ENCODE results near the gene C1orf105. TPM values are rescaled to one million over a fixed set of nuclear protein-coding genes. Genes with fewer than 3 reads are reported as not detected.
A peak's percentile ranks its signal among the peaks of the same experiment; 100 is the strongest.

Gene C1orf105
- total RNA-seq, 4 donors from 2014 or later, result 0.61 to 0.67 TPM; not detected in 2

GRCh38 chr1:172393354-172393753, 27.1 kb upstream of the C1orf105 start:
- in situ Hi-C loops (cut with MboI; ENCODE audit: low sequenced_read_pairs in 4 of 4) (no loop called here), intact Hi-C loops (cut with DNase I; ENCODE audit: low total_unique reads) (no loop called here)
- no peaks in the 10 kb centered on the region for H3K27me3 ChIP-seq
- TF ChIP-seq POLR2A (IDR thresholded peaks at IDR 0.05) (no peak), CTCF (IDR thresholded peaks at IDR 0.05 in 4 of 5, conservative IDR thresholded peaks at IDR 0.05 in 1 of 5) (no peak)
- H3K9me3 ChIP-seq, result no peaks in the 10 kb centered on the region
- H3K4me1 ChIP-seq, result peaks cover 7 to 10% of the 10 kb centered on the region in 2 donors
- H3K27ac ChIP-seq, result no peak overlapping the region
- H3K36me3 ChIP-seq, result no peaks in the 10 kb centered on the region
- no peak for DNase-seq
- peak in 1 of 2 donors; percentile 38 for ATAC-seq
- H3K4me3 ChIP-seq, result no peak overlapping the region

GRCh38 chr1:172394141-172394751, 26.2 kb upstream of the C1orf105 start:
- intact Hi-C loops (cut with DNase I; ENCODE audit: low total_unique reads), result no loop called here
- Histone ChIP-seq H3K9me3 (no peaks in the 10 kb centered on the region), H3K27me3 (no peaks in the 10 kb centered on the region), H3K27ac (no peak overlapping the region), H3K36me3 (no peaks in the 10 kb centered on the region), H3K4me1 (peaks cover 9 to 19% of the 10 kb centered on the region in 2 donors), H3K4me3 (no peak overlapping the region)
- in situ Hi-C loops (cut with MboI; ENCODE audit: low sequenced_read_pairs in 4 of 4), result no loop called here
- TF ChIP-seq POLR2A (IDR thresholded peaks at IDR 0.05), result no peak
- no peak for TF ChIP-seq CTCF (IDR thresholded peaks at IDR 0.05 in 4 of 5, conservative IDR thresholded peaks at IDR 0.05 in 1 of 5)
- ATAC-seq (peak in 1 of 2 donors; percentile 47), DNase-seq (no peak)

GRCh38 chr1:172394811-172395210, 25.7 kb upstream of the C1orf105 start:
- TF ChIP-seq CTCF (IDR thresholded peaks at IDR 0.05 in 4 of 5, conservative IDR thresholded peaks at IDR 0.05 in 1 of 5) (no peak), POLR2A (IDR thresholded peaks at IDR 0.05) (no peak)
- H3K27me3 ChIP-seq, result no peaks in the 10 kb centered on the region
- H3K27ac ChIP-seq, result no peak overlapping the region
- H3K9me3 ChIP-seq, result no peaks in the 10 kb centered on the region
- ATAC-seq, result no peak
- intact Hi-C loops (cut with DNase I; ENCODE audit: low total_unique reads), result loop anchor here (5.0 kb wide), 1 partner anchor 253 kb away; no protein-coding TSS in a partner anchor
- DNase-seq, result no peak
- no peak overlapping the region for H3K4me3 ChIP-seq
- H3K4me1 ChIP-seq, result peaks cover 11 to 19% of the 10 kb centered on the region in 2 donors
- in situ Hi-C loops (cut with MboI; ENCODE audit: low sequenced_read_pairs in 4 of 4), result no loop called here
- no peaks in the 10 kb centered on the region for H3K36me3 ChIP-seq

GRCh38 chr1:172395576-172395975, 24.9 kb upstream of the C1orf105 start:
- peaks cover 4 to 19% of the 10 kb centered on the region in 2 donors for H3K4me1 ChIP-seq
- no peaks in the 10 kb centered on the region for H3K27me3 ChIP-seq
- no peaks in the 10 kb centered on the region for H3K9me3 ChIP-seq
- DNase-seq, result no peak
- no peak overlapping the region for H3K27ac ChIP-seq
- no peak for ATAC-seq
- H3K4me3 ChIP-seq, result no peak overlapping the region
- intact Hi-C loops (cut with DNase I; ENCODE audit: low total_unique reads) (loop anchor here (5.0 kb wide), 1 partner anchor 253 kb away; no protein-coding TSS in a partner anchor), in situ Hi-C loops (cut with MboI; ENCODE audit: low sequenced_read_pairs in 4 of 4) (no loop called here)
- no peaks in the 10 kb centered on the region for H3K36me3 ChIP-seq
- TF ChIP-seq CTCF (IDR thresholded peaks at IDR 0.05 in 4 of 5, conservative IDR thresholded peaks at IDR 0.05 in 1 of 5) (no peak), POLR2A (IDR thresholded peaks at IDR 0.05) (no peak)

Measured in gastrocnemius medialis (tissue), 4 donors.